ENCODE results near the gene EDARADD. TPM values are rescaled to one million over a fixed set of nuclear protein-coding genes. Genes with fewer than 3 reads are reported as not detected.

The EDARADD gene
- total RNA-seq, 4 donors from 2014 or later = 0.55 to 2.6 (median 1.2) TPM; not detected in 1

DNA sequence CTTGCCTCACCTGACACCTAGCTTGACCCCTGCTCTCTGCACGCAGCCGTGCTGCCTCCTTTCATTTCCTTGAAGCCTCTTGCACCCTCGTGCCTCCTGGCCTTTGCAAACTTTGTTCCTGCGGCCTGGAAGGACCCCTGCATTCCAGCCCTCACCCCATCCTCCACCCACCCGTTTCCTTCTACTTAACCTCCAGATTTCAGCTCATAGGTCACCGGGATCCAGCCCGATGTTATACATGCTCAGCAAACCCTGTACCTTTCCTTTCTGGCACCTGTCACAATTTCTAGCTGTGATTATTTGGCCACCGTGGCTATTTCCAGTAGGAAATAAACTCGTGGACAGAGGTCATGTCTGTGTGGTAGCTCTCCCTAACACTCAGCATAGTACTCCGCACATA is 4.5 kb downstream of the EDARADD start:
- H3K27me3 ChIP-seq = peaks cover 0 to 14% of the 10 kb centered on the region in 2 donors
- intact Hi-C loops (cut with DNase I; ENCODE audit: low total_unique reads) = no loop called here
- no peak for DNase-seq
- H3K4me1 ChIP-seq = peaks cover 0 to 5% of the 10 kb centered on the region in 2 donors
- no peak overlapping the region for H3K27ac ChIP-seq
- no peaks in the 10 kb centered on the region for H3K36me3 ChIP-seq
- TF ChIP-seq POLR2A (IDR thresholded peaks at IDR 0.05) = no peak
- TF ChIP-seq, protein P1, sequence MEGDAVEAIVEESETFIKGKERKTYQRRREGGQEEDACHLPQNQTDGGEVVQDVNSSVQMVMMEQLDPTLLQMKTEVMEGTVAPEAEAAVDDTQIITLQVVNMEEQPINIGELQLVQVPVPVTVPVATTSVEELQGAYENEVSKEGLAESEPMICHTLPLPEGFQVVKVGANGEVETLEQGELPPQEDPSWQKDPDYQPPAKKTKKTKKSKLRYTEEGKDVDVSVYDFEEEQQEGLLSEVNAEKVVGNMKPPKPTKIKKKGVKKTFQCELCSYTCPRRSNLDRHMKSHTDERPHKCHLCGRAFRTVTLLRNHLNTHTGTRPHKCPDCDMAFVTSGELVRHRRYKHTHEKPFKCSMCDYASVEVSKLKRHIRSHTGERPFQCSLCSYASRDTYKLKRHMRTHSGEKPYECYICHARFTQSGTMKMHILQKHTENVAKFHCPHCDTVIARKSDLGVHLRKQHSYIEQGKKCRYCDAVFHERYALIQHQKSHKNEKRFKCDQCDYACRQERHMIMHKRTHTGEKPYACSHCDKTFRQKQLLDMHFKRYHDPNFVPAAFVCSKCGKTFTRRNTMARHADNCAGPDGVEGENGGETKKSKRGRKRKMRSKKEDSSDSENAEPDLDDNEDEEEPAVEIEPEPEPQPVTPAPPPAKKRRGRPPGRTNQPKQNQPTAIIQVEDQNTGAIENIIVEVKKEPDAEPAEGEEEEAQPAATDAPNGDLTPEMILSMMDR (IDR thresholded peaks at IDR 0.05) = no peak
- H3K9me3 ChIP-seq = no peaks in the 10 kb centered on the region
- no peak overlapping the region for H3K4me3 ChIP-seq

GRCh38 chr1:236400061-236400603 is 6.0 kb downstream of the EDARADD start:
- DNase-seq = no peak
- no peak overlapping the region for H3K27ac ChIP-seq
- intact Hi-C loops (cut with DNase I; ENCODE audit: low total_unique reads) = no loop called here
- no peak for TF ChIP-seq POLR2A (IDR thresholded peaks at IDR 0.05)
- TF ChIP-seq, protein P1 (IDR thresholded peaks at IDR 0.05) = no peak
- no peaks in the 10 kb centered on the region for H3K36me3 ChIP-seq
- peaks cover 0 to 14% of the 10 kb centered on the region in 2 donors for H3K27me3 ChIP-seq
- peaks cover 0 to 5% of the 10 kb centered on the region in 2 donors for H3K4me1 ChIP-seq
- H3K9me3 ChIP-seq = no peaks in the 10 kb centered on the region
- H3K4me3 ChIP-seq = no peak overlapping the region

GRCh38 chr1:236401698-236402097 is 7.6 kb downstream of the EDARADD start:
- DNase-seq = no peak
- H3K9me3 ChIP-seq = no peaks in the 10 kb centered on the region
- H3K36me3 ChIP-seq = no peaks in the 10 kb centered on the region
- H3K27me3 ChIP-seq = peaks cover 0 to 7% of the 10 kb centered on the region in 2 donors
- intact Hi-C loops (cut with DNase I; ENCODE audit: low total_unique reads) = no loop called here
- TF ChIP-seq, protein P1 (IDR thresholded peaks at IDR 0.05) = no peak
- no peak for TF ChIP-seq POLR2A (IDR thresholded peaks at IDR 0.05)
- H3K27ac ChIP-seq = no peak overlapping the region
- no peaks in the 10 kb centered on the region for H3K4me1 ChIP-seq
- no peak overlapping the region for H3K4me3 ChIP-seq

DNA sequence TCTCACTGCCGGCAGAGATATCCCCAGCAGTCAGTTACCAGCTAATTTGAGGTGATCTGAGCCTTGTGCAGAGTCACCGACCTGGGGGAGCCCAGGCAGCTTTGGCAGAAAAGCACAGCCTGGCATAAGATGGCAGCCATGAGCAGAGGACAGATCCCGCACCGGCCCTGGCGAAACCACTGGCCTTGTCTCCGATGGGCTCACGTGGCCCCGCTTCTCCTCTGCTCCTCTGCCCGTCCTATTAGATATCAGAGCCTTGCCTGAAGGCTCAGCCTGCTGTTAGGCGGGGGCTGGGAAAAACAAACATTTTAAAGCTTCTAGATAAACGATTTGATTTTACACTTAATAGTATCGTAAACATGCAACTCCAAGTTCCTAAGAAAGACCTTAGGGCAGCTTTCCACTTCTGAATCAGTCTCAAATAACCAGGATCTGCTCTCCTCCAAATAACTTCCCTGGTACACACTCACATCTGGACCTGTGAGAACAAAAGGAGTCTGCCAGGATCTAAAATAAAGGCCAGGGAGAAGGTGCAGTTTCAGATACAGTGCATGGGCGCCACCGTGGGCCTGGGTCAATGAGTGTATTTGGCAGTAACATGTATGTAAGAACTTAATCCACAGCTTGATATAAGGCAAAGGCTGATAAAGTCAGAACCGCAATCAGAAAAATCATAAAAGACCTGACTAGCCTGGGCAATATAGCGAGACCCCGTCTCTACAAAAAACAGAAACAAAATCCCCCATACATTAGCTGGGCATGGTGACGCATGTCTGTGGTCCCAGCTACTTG is 10.0 kb downstream of the EDARADD start:
- H3K27me3 ChIP-seq = no peaks in the 10 kb centered on the region
- TF ChIP-seq, protein P1 (IDR thresholded peaks at IDR 0.05) = no peak
- TF ChIP-seq POLR2A (IDR thresholded peaks at IDR 0.05) = no peak
- no peaks in the 10 kb centered on the region for H3K4me1 ChIP-seq
- H3K9me3 ChIP-seq = no peaks in the 10 kb centered on the region
- H3K36me3 ChIP-seq = no peaks in the 10 kb centered on the region
- no peak overlapping the region for H3K4me3 ChIP-seq
- DNase-seq = no peak
- H3K27ac ChIP-seq = no peak overlapping the region
- intact Hi-C loops (cut with DNase I; ENCODE audit: low total_unique reads) = no loop called here

DNA sequence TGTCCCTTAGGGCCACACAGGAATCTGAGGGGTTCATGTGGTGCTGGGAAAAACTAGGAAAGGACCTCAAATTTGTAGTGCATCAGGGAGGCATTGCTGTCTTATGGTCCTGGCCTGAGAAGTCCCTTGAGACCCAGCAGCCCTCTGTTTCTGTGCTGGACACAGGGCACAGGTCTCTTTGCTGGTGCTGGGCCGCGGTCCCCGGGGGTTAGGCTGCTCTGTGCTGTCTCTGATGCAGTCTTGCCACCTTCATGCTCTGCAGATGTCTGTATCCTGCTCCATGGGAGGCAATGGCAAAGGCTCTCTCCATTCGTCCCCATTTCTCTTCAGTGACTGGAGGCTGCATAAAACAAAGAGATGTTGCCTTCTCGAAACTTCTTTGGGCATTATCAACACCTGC is 13.0 kb downstream of the EDARADD start:
- no peaks in the 10 kb centered on the region for H3K36me3 ChIP-seq
- H3K27me3 ChIP-seq = no peaks in the 10 kb centered on the region
- no peak overlapping the region for H3K27ac ChIP-seq
- no peaks in the 10 kb centered on the region for H3K4me1 ChIP-seq
- no peak overlapping the region for H3K4me3 ChIP-seq
- TF ChIP-seq, protein P1 (IDR thresholded peaks at IDR 0.05) = no peak
- no peak for TF ChIP-seq POLR2A (IDR thresholded peaks at IDR 0.05)
- intact Hi-C loops (cut with DNase I; ENCODE audit: low total_unique reads) = no loop called here
- no peak for DNase-seq
- H3K9me3 ChIP-seq = no peaks in the 10 kb centered on the region
